GM12875 (cell line): ENCODE results near the gene CHCHD5.
A peak's percentile ranks its signal among the peaks of the same experiment; 100 is the strongest.
"Not testable (repeated sequence)": the region's sequence is repeated elsewhere in the genome, so short reads cannot be mapped to it uniquely, and the experiment has no call there.

ENCODE experiments used
- H3K4me3 ChIP-seq: one replicate; pipeline ENCODE4 v1.5.1; 2011; ENCODE audit warnings: low read depth, low read length, control low read depth
- TF ChIP-seq, protein P1 (sequence below): IDR thresholded peaks from 2 replicates; pipeline ENCODE4 v1.5.1; 2011; ENCODE audit warnings: low read depth, mild to moderate bottlenecking, control low read depth, inconsistent platforms, low read length, moderate library complexity, borderline replicate concordance; ENCODE audit not compliant: insufficient read depth

CHCHD5 gene

DNA sequence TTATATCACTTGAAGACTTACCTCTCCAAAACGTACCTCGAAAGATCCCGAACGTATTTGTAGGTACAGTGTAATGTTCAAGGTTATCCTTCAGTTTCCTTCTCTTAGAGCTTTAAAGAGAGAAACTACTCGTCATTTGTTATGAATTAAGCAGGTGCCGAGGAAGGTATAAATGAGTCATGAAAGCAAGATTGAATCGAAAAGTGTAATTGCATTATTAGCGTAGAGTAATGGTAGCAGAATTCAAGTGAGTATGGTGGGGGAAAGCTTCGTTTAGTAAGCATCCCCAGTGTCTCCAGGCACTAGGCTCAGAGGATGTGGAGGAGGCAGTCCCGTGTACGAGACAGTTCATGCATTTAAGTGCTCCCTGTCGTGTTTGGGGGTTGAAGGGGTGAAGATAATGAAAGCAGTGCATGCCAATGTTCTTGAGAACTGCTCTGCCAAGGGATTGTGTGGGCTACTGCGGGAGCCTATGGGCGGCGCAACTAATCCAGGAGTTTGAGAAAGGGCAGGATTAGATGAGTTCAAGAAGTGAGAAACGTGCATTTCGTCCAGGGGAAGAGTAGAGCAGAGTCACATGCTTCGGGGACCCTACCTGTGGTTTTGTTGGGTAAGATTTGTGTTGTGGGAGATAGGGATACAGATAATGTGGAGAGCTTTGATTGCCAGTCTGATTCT lies 41.3 kb upstream of the CHCHD5 start:
- H3K4me3 ChIP-seq: peak overlapping the region; percentile 81
- TF ChIP-seq, protein P1, sequence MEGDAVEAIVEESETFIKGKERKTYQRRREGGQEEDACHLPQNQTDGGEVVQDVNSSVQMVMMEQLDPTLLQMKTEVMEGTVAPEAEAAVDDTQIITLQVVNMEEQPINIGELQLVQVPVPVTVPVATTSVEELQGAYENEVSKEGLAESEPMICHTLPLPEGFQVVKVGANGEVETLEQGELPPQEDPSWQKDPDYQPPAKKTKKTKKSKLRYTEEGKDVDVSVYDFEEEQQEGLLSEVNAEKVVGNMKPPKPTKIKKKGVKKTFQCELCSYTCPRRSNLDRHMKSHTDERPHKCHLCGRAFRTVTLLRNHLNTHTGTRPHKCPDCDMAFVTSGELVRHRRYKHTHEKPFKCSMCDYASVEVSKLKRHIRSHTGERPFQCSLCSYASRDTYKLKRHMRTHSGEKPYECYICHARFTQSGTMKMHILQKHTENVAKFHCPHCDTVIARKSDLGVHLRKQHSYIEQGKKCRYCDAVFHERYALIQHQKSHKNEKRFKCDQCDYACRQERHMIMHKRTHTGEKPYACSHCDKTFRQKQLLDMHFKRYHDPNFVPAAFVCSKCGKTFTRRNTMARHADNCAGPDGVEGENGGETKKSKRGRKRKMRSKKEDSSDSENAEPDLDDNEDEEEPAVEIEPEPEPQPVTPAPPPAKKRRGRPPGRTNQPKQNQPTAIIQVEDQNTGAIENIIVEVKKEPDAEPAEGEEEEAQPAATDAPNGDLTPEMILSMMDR: no peak

DNA sequence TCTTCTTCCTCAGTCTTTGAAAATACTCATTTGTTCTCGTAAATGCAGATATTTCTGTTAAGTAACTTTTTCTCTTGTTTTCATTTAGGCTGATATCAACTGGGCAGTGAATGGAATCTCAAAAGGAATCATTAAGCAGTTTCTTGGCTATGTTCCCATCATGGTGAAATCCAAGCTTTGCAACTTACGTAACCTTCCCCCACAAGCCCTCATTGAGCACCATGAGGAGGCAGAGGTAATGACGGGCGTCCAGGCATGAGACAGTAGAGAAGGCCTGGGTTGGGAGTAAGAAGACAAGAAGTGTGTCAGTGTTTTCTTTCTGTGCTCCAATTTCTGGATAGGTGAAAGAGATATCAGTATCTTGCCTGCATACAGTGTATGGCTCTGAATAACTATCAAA lies 37.1 kb upstream of the CHCHD5 start:
- TF ChIP-seq, protein P1: no peak
- no peak overlapping the region for H3K4me3 ChIP-seq

DNA sequence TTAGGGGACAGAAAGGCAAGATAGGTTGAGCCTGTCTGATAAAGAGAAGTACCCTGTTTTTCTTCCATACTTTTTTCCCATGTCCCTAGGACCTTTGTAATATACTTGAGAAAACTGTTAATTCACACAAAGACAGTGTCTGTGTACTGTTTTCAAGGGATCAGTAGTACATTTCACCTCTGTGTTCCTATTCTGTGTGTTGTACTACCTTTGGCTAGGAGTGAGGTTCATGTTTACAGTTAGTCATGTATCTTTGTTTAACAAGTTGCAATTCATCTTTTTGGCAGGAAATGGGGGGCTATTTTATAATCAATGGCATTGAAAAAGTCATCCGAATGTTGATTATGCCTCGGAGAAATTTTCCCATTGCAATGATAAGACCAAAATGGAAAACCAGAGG lies 35.4 kb upstream of the CHCHD5 start:
- no peak overlapping the region for H3K4me3 ChIP-seq
- TF ChIP-seq, protein P1: no peak

DNA sequence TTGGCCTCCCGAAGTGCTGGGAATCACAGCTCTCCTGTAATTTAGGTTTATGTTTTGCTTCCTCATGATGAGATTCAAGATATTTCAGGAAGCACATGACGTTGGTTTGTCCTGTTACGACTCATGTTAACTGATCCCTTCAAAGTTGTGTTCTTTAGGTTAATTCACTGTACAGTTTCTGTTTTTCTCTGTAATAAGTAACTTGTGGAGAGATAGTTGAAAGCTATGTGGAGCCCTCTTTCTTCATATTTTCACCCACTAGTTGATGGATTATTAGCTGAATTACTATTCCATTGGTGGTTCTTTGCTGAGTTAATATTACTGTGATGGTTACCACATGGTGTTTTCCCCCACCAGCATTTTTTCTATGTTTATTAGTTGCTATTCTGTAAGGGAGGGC lies 18.3 kb upstream of the CHCHD5 start:
- no peak overlapping the region for H3K4me3 ChIP-seq
- TF ChIP-seq, protein P1: no peak

DNA sequence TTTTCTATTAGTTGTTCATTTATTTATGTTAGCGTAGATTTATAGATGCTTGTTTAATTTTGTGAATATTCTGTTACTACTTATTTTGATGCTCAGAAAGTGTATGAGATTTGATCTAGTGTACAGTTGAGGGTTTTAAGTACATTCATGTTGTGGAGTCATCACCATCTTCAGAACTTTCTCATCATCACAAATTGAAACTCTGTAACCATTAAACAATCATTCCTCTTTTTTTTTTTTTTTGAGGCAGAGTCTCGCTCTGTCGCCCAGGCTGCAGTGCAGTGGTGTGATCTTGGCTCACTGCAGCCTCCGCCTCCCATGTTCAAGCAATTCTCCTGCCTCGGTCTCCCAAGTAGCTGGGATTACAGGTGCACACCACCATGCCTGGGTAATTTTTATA lies 17.9 kb upstream of the CHCHD5 start:
- H3K4me3 ChIP-seq: not testable (repeated sequence)

DNA sequence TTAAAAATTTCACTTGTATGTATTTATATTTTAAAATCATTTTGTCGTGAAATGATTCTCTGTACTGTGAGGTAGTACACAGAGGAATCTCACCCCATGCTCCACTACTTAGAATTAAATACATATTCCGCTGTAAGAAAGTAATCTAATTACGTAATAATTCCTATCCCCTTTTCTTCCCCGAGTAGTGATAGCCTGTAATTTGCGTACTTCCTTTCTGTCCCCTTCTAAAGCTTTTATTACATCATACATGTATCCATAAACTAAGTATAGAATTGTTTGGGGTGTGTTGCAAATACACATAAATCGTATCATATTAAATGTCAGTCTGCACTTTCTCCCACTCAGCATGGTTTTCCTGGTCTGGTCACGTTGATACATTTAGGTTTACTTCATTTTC lies 12.4 kb upstream of the CHCHD5 start:
- H3K4me3 ChIP-seq: no peak overlapping the region
- TF ChIP-seq, protein P1: no peak

DNA sequence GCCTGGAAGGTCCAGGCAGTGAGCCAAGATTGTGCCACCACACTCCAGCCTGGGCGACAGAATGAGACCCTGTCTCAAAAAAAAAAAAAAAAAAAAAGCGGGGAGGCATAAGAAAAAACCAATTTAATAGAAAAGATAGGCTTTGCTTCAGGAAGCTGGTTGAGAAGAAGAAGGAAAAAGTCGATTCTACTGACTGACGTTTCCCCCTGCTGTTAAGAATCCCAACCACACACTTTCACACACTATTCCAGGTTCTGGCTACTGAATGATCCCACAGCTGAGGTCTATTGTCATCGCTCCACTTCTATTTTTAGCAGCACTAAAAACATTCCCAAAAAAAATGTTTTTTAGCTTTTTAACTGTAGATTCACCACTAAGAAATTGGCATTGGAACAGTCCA lies 6.7 kb upstream of the CHCHD5 start:
- H3K4me3 ChIP-seq: no peak overlapping the region
- TF ChIP-seq, protein P1: no peak
